ENCODE measurements around the gene MCM3.

MCM3 gene

DNA sequence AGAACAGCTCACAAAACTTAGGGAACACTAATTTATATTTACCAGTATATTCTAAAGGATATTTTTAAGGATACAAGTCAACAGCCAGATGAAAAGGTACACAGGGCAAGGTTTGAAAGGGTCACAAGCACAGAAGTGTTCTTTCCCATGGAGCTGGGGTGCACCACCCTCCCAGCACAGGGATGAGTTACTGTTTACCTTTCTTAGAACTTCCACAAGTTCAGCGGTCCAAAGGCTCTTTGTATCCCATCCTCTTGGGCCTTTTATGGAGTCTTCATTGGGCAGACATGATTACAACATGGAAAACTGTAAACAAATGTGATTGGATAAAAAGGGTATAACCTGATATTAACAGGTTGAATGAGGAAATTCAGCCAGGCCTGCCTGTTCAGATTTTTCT is 39.1 kb downstream of the MCM3 start:
- DNase-seq: no peak

DNA sequence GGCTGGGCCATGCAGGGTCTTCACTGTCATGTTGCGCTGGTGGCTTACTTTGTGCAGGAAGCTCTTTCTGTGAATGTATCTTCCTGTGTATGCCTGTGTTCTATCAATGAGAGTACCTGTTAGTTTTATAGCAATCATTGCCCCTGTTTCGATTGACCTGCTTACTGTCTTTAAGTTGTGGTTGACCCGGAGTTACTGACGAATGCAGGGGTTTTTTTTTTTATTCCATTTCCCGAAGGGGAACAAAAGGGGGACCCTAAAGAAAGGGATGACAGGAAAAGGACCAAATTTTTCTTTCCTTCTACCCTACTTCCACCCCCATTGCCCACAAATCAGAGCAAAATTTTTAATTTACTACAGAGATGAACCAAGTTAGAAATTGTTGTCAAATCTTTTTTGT is 40.1 kb downstream of the MCM3 start, which contains the start of gene IL17F:
Gene IL17F, minus strand, starts transcription at position 101 of the 400 bp plus-strand sequence. Its CDS starts 71 bp downstream, at position 30.
- no peak for DNase-seq

DNA sequence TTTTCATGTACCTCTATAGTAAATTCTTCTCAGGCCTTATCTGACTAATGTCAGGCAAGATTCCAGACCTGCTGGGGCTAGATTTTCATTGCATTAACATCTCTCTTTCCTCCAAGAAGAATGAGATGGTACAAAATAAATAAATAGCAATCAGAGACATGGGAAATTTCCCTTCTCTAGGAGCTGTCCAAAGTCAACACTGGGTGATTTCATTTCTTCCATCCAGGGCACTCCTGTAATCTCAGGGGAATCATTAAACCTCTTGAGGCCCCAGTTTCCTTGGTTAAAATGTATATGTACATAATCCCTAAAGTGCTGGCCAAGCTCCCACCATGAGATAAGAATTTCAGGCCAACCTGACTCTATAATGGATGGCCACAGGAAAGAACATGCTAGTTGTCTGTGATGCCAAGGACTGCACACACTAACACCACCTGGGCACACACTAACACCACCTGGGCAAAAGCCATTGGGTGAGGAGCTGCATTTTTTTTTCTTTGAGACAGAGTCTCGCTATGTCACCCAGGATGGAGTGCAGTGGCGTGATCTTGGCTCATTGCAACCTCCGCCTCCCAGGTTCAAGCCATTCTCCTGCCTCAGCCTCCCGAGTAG is 41.2 kb downstream of the MCM3 start:
- no peak for DNase-seq

DNA sequence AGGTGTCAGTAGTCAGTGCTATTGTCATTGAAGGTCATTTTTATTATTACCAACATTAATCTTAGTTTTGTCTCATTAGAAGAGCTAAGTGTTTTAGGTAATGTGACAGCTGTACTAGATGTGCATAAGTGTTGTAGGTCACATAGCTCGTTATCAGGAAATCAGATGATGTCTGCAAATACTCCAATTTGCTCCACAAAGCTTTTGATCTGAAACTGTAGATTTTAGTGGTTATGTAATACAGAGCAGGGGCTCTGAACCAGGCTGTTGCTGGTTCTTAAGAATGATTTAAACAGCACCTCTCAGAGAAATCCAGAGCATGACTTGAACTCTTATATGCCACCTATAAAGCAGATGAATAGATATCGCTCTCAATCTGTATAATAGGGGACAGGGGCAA is 42.7 kb downstream of the MCM3 start:
- no peak for DNase-seq

DNA sequence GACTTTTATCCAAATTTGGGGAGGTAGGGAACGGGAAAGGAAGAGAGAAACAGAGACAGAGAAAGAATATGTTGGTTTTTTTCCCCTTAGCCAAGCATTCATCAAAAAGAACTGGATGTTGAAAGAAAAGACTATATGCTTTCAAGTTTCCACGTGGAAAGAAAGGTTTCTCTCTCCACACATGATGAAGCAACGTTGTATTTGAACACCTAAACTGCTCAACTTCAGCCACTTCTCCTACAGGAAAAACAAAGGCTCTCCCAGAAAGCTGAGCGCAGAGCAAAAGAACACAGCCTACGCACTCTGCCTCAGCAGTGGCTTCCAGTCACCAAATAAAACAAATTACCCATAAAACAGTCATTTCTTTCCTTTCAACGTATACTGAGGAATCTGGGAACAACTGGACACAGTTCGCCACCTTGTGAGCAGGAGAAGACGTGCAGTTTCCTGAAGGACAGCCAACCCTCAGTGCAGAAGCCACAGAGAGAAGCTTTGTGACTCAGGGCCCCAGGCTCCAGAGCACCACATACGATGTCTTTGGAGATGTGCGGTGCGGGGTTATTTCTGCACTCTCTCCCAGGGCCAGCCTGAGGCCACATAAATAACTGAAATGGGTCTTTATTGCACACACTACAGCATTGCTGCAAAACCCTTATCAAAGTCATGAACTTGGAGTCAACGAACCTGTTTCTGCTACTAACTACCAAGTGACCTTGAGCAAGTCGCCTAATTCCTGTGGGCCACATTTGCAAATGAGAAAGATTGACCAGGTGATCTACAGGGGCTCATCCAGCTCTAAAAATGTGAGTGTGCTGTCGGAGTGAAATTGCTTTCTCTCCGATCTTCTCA is 50.3 kb downstream of the MCM3 start:
- peak; percentile 46 for DNase-seq

DNA sequence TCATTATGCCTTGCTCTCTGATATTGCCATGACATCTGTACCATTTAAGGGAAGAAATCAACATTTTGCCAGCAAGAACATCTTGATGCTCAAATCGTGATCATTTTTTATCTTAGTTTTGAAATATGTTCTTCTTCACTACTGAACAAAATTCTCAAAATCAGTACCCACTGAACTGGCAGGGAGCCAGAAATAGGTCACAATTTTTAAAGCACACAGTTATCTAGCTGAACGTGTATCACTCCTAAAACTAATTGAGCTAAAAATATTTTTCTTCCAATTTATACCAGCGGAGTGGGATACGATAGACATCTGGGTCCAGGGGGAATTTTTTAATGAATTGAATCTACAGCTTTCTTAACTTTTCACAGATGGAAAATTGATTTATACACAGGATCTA is 51.5 kb downstream of the MCM3 start:
- no peak for DNase-seq

DNA sequence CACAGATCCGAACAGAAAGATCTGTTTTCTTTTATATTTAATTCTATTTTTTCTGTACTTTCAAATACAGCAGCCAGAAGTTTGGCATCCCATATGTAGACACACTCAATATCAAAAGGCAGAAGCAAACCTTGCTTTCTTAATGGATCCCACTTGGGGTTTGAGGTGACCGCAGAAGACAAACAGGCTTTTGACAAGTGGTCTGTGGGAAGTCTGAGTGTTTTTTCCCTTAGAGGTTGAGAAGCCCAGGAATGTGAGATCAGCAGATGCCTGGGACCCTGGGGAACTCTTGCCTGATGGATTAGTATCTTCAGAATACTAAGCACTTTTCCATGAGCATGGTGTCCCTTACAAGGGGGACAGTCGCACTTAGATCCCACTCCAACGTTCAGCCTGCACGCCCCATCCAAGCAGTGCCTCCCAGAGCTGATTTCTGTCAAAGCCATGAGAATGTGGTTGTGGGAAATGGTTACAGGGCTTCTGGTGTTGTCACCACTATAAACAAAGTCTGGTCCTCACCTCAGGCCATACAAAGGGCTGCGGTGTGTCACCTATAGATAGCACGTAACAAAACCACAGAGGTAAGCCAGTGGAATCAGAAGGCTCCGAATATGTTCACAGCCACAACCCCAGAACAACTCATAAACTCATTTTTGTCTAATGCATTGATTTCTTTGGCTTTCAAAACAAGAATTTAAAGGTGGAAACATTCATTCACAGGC is 53.0 kb downstream of the MCM3 start:
- DNase-seq: peak; percentile 23

DNA sequence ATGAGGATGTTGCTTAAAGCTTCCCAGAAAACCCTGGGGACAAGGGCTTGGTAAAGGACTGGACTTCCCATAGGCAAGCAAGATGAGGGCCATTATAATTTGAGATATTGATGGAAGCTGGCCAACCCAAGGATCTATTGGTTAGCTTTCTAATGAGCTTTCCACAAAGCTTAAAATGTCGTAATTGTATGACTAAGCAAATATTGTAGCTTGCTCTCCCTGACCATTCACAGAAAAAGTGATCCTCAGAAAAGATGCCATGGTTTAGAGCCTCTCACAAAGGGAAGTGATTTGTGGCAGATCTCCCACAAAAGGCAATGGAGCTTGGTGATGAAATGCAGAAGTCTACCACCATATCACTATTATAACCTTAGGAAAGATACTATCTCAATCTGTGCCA is 53.9 kb downstream of the MCM3 start:
- no peak for DNase-seq

DNA sequence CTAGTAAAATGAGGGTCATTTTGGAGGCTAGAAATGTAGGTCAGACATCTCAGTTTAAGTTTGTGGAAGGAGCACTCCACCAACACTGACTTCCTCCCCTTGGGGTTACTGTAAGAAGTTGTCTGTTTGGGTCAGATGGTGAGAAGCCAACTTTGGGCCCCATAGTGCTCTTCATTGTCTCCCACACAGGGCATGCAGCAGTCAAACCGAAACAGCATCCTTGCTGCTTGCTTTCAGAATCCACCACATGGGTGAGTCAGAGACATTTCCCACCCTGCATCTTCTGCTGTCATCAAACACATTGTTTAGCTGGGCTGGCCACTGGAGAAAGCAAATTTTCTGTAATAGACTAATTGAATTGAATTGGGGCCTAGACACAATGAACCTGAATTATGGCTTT is 57.0 kb downstream of the MCM3 start:
- DNase-seq: peak; percentile 81

DNA sequence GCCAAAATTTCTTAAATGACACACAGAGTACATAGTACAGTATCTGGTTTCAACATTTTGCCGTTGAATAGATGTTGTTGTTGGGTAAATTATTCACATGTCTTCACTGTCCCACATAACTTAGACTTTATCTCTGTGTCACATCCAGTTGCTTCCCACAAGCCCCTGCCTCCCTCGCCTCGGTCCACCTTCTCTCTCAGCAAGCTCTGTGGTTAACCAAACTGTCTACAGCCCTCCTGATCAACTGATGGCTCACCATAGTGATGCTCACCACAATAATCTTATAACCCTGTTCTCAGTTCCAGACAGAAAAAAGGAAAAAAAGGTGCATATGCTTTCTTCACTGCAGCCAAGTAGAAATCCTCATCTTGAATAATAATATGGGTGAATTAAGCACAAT is 63.2 kb downstream of the MCM3 start:
- peak; percentile 58 for DNase-seq

DNA sequence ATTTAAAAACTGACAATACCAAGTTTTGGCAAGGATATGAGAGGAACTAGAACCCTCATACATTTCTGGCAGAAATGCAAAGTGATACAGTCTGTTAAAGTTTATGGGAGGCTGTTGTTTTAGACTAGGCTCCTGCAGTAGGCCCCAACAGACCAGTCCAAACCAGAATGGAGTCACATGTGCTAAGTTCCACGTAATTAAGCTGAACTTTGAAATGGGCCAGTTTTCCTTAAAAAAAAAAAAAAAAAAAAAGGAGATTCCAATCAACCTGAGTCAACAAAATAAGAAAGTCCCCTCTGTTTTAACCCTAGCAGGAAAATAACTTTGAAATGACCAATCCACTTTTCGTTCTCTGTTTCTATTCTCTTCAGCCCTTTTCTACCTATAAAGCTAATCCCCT is 66.8 kb downstream of the MCM3 start:
- DNase-seq: no peak

DNA sequence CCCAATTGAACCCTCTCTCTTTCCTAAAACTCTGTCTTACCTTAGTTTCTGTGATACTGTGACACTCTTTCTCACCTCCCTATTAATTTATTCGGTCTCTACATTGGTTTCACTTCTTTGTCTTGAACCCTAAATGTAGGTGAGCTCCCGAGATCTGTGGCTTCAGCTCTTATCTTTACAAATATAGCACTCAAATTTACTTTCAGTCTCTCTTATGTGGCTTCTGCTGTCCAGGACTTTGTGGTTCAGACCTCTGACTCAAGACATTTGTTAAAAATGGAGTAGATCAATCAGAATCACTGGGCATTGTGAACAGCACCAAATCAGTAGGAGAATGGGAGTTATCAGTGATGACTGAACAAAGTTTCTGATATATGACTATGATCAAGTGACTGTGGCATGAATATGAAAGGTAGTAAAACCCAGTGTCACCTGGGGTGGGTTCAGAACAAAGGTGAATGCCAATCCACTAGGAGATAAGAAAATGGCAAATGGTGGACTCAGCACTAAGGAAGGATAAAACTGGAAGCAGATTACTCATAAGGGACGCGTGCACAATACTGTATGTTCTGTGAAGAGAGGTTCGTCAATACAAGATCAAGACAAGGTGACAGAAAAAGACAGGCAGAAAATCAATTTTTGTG is 67.5 kb downstream of the MCM3 start:
- no peak for DNase-seq

DNA sequence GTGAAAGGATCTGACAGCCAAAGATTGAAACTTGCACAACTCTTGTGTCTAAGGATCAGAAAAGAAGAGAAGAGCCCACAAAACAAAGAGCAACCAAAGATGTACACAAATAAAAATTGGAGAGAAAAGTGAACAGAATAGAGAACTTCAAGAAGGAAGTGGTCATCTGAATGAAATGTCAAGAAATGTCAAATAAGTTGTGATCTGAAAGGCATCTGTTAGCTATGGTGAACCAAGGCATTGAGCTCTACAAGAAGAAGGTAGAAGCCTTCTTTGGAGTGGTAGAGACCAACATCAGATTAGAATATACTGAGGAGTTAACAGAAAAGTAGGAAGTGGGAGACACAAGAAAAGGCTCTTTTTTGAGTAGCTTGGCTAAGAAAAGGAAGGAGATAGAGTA is 68.8 kb downstream of the MCM3 start:
- no peak for DNase-seq

Measured in stimulated activated CD4-positive, alpha-beta T cell treated with anti-CD3 and anti-CD28 coated beads, Interleukin-4, amount 100 ng/mL, for 24 hours (primary cell).